GM18505 (cell line): ENCODE data around the gene HSPA9.

Experiments
- ATAC-seq: cut with Tn5 transposase; IDR thresholded peaks from one replicate; pipeline ENCODE4 v1.9.1; 2021; ENCODE audit not compliant: unreplicated experiment
- POLR2A ChIP-seq: IDR thresholded peaks from 4 replicates; pipeline ENCODE4 v1.6.1; 2011; ENCODE audit warnings: borderline replicate concordance; ENCODE audit not compliant: insufficient read depth, insufficient read length; ENCODE audit errors: extremely low read depth

HSPA9 gene

DNA sequence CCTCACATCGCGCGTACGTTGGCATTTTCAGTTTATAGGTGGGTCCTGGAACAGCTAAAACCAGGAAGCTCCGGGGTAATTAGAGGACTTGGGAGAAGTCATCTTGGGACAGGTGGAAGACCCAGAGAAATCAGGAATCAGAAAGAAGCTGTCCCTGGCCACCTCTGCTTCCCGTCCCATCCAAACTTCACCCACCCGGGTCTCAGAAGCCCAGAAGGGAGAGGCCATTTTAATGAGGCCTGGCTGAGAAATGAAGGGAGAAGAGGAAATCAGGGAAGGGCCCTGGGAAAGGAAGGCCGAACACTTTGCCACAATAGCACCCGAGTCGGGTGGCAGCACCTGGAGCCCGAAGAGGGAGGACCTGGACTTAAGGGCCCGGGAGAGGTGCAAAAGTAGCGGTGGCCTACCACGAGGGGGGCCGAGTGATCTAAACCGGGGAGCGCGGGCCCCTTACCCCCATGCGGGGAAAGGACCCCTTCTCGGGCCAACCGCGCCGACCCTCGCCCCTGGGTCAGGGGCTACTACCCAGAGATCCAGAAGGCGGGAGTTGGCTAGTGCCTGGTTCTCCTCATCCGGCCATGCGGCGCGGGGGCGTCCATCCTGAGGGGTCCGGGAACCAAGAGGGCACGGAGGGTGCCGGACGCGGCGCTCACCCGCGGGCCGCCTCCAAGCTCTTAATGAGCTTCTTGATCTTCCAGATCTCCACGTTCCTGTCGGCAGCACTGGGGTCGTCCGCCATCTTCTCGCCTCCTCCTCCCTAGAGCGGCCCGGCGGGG lies 32.8 kb downstream of the HSPA9 start:
- TF ChIP-seq POLR2A: no peak
- no peak for ATAC-seq

GRCh38 chr5:138541511-138542179 lies 33.6 kb downstream of the HSPA9 start:
- ATAC-seq: no peak
- no peak for TF ChIP-seq POLR2A

- TF ChIP-seq POLR2A: no peak
These were observed 35.4 kb downstream of the HSPA9 start for GRCh38 chr5:138539791-138540190.

GRCh38 chr5:138538943-138539627 lies 36.1 kb downstream of the HSPA9 start:
- ATAC-seq: no peak
- no peak for TF ChIP-seq POLR2A

More at GRCh38 chr5:138539791-138540190, 35.4 kb downstream of the HSPA9 start:
- ATAC-seq: no peak

- ATAC-seq: no peak
- no peak for TF ChIP-seq POLR2A
These were observed 38.4 kb downstream of the HSPA9 start for GRCh38 chr5:138536665-138537315.

DNA sequence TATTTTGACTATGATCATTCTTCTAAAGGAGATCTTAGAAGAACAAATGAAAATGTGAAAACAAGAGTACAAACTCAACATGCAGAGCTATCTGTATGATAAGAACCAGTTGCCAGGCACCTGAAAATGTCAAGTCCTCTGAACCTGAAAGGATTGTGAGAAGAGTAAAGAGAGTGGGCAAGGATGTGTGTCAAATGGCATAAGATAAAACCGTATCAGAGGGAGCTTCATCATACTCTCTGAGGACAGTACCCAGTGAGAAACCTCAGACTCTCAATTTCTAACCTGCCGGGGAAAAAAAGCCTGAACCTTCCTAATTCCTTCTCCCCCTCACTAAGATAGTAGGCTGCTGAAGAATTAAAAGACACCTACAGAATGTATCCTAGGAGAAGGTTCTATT lies 39.0 kb downstream of the HSPA9 start:
- no peak for ATAC-seq
- no peak for TF ChIP-seq POLR2A

GRCh38 chr5:138533973-138534941 lies 40.9 kb downstream of the HSPA9 start:
- no peak for ATAC-seq
- TF ChIP-seq POLR2A: no peak

DNA sequence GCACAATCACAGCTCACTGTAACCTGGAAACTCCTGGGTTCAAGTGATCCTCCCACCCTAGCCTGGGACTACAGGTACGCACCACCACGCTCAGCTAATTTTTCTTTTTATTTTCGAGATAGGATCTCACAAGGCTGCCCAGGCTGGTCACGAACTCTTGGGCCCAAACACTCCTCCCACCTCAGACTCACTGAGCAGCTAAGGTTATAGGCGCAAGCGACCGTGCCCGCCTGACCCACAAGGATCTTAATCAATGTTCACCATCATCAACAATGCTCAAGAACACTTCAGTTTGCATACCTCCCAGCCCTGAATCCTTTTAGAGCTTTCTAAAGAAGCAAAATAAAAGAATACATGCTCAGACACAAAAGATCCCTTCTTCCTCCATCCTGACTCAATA lies 45.4 kb downstream of the HSPA9 start:
- no peak for ATAC-seq
- no peak for TF ChIP-seq POLR2A

DNA sequence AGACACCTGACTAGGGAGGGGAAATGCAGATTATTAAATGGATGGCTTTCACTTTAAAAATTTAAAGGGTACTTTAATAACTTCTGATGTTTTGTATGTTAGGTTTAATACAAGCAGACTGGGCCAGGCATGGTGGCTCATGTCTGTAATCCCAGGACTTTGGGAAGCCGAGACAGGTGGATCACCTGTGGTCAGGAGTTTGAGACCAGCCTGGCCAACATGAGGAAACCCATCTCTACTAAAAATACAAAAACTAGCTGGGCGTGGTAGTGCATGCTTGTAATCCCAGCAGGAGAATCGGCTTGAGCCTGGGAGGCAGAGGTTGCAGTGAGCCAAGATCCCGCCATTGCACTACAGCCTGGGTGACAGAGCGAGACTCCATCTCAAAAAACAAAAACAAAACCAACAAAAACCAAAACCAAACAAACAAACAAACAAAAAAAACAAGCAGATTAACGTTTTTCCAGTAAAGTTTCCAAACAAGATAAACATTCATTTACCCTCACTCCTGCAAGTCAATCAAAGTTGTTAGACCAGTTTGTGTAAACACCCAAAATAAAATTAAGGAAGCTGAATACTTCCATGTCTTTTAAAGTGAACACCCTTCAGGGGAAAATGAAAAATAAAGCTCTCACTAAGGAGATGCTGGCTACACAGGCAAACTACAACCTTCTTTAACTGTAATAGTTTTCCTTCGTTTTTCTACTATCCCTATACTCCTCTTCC lies 46.3 kb downstream of the HSPA9 start:
- ATAC-seq: no peak
- TF ChIP-seq POLR2A: no peak

DNA sequence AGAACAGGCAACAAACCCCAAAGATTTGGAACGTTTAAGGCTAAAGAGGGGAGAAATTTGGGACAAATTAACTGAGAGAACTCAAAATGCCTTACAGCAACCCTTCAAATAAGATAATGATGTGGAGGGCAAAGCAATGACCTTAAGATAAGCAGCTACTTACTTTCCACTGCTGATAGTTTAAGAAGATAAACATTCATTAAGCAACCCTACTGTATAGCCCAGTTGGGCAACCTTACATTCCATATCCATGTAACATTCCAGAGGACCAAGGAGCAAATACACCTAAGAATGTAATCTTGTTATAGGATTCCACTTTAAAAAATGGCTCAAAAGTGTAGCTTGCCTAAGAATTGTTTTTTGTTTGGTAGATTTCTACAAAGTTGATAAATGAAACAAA lies 47.0 kb downstream of the HSPA9 start:
- TF ChIP-seq POLR2A: no peak
- ATAC-seq: no peak

DNA sequence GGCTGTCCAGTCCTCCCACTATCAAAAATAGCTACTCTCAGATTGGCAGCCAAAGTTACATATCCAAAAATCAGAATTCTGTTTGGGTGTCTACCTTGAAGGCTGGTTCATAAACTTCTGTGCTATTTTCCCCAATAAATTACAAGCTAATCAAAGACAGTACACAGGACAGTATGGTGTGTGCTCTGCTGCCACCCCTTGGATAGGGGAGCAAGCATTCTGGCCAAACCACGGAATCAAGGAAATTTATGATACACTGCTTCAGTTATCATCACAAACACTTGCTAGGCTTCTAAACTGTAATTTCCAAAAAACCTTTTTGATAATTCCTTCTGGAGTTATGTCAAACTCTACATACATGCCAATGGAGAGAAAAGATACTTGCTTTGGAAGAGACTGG lies 48.0 kb downstream of the HSPA9 start:
- ATAC-seq: no peak
- no peak for TF ChIP-seq POLR2A

DNA sequence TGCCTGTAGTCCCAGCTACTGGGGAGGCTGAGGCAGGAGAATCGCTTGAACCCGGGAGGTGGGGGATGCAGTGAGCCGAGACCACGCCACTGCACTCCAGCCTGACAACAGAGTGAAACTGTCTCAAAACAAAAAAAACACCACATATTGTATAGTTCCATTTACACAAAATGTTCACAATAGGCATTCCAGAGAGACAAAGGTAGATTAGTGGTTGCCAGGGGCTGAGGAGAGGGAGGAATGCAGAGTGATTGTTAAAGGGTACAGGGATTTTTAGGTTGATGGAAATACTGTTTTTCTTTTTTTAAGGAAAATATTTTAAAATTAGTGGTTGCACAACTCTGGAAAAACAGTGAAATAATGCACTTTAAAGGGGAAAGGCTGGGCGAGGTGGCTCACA lies 51.8 kb downstream of the HSPA9 start:
- TF ChIP-seq POLR2A: no peak
- ATAC-seq: no peak
